Activated CD4-positive, alpha-beta memory T cell treated with anti-CD3 and anti-CD28 coated beads for 36 hours (primary cell): ENCODE results near the gene RCSD1. TPM values are rescaled to one million over a fixed set of nuclear protein-coding genes. Genes with fewer than 3 reads are reported as not detected.

Experiments
- CTCF ChIA-PET: fragments of 350-600 bp; sonication (Branson Sonifier 250); formaldehyde crosslinking; loops from one replicate; lab custom pipeline; 2021; ENCODE audit warnings: antibody characterized with exemption, inconsistent platforms; lab: Charles Lee
- POLR2A ChIA-PET: fragments of 350-600 bp; sonication (Branson Sonifier 250); formaldehyde crosslinking; loops from one replicate; lab custom pipeline; 2021; ENCODE audit warnings: antibody characterized with exemption; lab: Charles Lee
- DNase-seq: peaks from one replicate; pipeline ENCODE4 v3.0.0-alpha.2; 2020
- H3K27ac Mint-ChIP-seq: one replicate; pipeline ENCODE4 v1.8.0; 2021; ENCODE audit warnings: mixed read lengths
- H3K27me3 Mint-ChIP-seq: one replicate; pipeline ENCODE4 v1.8.0; 2021; ENCODE audit warnings: mixed read lengths
- H3K36me3 Mint-ChIP-seq: one replicate; pipeline ENCODE4 v1.8.0; 2021; ENCODE audit warnings: mixed read lengths
- H3K4me1 Mint-ChIP-seq: one replicate; pipeline ENCODE4 v1.8.0; 2021; ENCODE audit warnings: low read depth, mixed read lengths
- H3K4me3 Mint-ChIP-seq: one replicate; pipeline ENCODE4 v1.8.0; 2021; ENCODE audit warnings: mild to moderate bottlenecking, mixed read lengths
- H3K9me3 Mint-ChIP-seq: one replicate; pipeline ENCODE4 v1.8.0; 2021; ENCODE audit warnings: mixed read lengths
- intact Hi-C: fragments of 100-400 bp; cut with micrococcal nuclease; formaldehyde crosslinking; loops from one replicate; pipeline ENCODE4 v1.15.1; 2023
- total RNA-seq, 2 experiments: library from RNA; stranded (reverse); gene quantifications; one replicate each; pipeline ENCODE4 v1.2.3, GENCODE V29; 2021

Gene RCSD1
- total RNA-seq, 2 experiments from 2014 or later, result 61.7 to 65.8 TPM

DNA sequence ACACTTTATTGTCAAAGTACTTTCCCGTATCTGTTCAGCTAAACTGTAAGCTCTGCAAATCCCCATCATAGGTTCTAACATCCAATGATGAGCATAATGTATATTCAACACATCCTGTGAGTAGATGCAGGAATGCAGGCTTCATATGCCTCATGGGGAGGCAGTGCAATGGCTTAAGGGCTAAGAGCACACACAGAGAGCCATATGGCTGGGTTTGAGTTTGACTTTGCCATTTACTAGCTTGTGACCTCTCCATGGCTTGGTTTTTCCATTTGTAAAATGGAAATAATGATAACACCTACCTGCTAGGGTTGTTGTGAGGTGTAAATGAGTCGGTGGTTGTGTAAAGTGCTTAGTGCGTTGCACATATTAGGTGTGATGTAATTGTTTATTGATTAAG is 13.4 kb downstream of the RCSD1 start:
- Mint-ChIP-seq H3K27ac (peak overlapping the region; percentile 20), H3K4me3 (no peak overlapping the region), H3K27me3 (no peaks in the 10 kb centered on the region), H3K4me1 (peaks cover 75% of the 10 kb centered on the region), H3K9me3 (no peaks in the 10 kb centered on the region), H3K36me3 (peaks cover 22% of the 10 kb centered on the region)
- DNase-seq, result peak; percentile 8
- POLR2A ChIA-PET, result no interaction called here
- CTCF ChIA-PET, result interaction anchor here (0.9 to 2.6 kb wide), 2 partner anchors 19 to 43 kb away, joined by 3 to 10 read pairs; no protein-coding TSS in a partner anchor
- intact Hi-C loops, result no loop called here

DNA sequence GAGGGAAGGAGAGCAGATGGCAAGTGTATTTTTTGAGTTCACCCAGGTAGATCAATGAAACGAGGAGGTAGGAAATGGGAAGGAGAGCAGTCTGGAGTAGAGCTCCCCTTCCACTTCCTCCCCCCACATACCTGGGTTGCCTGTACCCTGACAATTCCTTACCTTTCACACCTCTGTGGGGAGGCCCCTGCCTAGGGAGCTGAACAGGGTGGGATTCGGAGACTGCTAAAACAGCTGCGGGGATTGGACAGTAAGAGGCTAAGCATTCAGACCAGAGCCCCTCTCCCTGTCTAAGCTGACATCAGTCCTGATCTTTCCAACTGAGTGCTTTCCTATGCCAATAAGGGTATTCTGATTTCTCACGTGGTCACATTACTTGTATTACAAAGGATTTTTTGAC is 14.5 kb downstream of the RCSD1 start:
- DNase-seq, result peak; percentile 6
- CTCF ChIA-PET, result interaction anchor here (2.6 kb wide), 1 partner anchor 44 kb away, joined by 10 read pairs; no protein-coding TSS in a partner anchor
- peaks cover 24% of the 10 kb centered on the region for H3K36me3 Mint-ChIP-seq
- peaks cover 81% of the 10 kb centered on the region for H3K4me1 Mint-ChIP-seq
- intact Hi-C loops, result no loop called here
- no peak overlapping the region for H3K4me3 Mint-ChIP-seq
- H3K27ac Mint-ChIP-seq, result peak overlapping the region; percentile 6
- POLR2A ChIA-PET, result no interaction called here
- H3K27me3 Mint-ChIP-seq, result no peaks in the 10 kb centered on the region
- no peaks in the 10 kb centered on the region for H3K9me3 Mint-ChIP-seq

DNA sequence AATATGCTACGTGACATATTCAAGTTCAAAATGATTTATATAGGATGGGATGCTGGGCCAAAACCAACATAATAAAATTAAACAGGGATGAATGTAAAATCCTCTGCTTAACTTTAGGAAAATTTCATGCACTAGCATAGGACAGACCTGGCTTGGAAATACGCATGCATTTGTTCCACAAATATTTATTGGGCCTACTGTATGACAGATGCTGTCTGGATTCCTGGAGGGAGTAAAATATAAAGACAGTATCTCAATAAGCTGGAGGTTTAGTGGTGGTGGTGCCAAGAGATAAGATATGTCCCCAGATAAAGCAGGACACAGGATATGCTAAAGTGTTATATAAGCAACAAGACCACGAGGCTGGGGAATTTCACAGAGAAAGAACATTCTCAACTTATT is 15.1 kb downstream of the RCSD1 start:
- CTCF ChIA-PET, result interaction anchor here (0.7 to 2.6 kb wide), 2 partner anchors 43 to 44 kb away, joined by 3 to 10 read pairs; no protein-coding TSS in a partner anchor
- no peaks in the 10 kb centered on the region for H3K27me3 Mint-ChIP-seq
- POLR2A ChIA-PET, result no interaction called here
- H3K36me3 Mint-ChIP-seq, result peaks cover 24% of the 10 kb centered on the region
- peak; percentile 2 for DNase-seq
- H3K9me3 Mint-ChIP-seq, result no peaks in the 10 kb centered on the region
- H3K27ac Mint-ChIP-seq, result peak overlapping the region; percentile 7
- peaks cover 82% of the 10 kb centered on the region for H3K4me1 Mint-ChIP-seq
- H3K4me3 Mint-ChIP-seq, result no peak overlapping the region
- intact Hi-C loops, result no loop called here

DNA sequence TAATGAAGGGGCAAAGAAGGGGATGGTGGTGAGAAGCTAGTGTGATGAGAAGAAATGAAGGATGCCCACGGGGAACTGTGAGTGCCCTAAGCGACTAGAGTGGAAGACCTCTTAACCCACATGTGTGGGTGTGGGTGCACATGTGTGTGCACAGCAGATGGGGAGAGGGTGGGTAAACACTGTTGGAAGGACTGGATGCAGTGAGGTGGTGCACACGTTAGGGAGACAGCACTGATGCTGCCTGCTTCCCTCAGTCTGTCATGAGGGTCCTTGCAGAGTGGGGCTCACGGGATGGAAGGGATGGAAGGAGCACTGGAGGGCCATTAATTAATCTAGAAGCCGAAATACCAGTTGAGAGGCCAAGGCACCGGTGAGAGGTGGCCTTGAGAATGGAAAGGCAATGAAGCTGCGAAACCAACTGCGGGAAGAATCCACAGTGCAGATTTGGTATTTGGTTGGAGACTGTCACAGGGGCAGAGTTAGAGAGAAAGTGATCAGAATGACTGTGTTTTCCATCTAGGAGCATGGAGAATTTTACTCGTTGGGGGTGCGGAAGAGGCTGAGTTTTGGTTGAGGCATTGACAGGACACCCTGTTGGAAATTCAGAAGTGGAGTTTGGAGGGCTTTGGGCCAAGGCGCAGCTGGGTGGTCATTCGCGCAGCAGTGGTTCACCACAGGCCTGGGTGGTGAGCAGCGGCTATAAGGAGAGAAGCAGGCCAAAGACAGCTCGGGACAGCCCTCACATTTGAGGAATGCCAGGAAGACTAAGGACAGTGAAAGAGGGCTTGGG is 15.8 kb downstream of the RCSD1 start:
- Mint-ChIP-seq H3K4me3 (no peak overlapping the region), H3K27ac (peak overlapping the region; percentile 11), H3K27me3 (no peaks in the 10 kb centered on the region), H3K36me3 (peaks cover 20% of the 10 kb centered on the region), H3K4me1 (peaks cover 82% of the 10 kb centered on the region), H3K9me3 (no peaks in the 10 kb centered on the region)
- peak; percentile 7 for DNase-seq
- ChIA-PET CTCF (interaction anchor here (0.7 to 2.6 kb wide), 2 partner anchors 42 to 45 kb away, joined by 3 to 10 read pairs; no protein-coding TSS in a partner anchor), POLR2A (interaction anchor here (0.7 to 1.5 kb wide), 3 partner anchors 9 to 290 kb away, joined by 3 to 4 read pairs (median 4); no protein-coding TSS in a partner anchor)
- intact Hi-C loops, result no loop called here

DNA sequence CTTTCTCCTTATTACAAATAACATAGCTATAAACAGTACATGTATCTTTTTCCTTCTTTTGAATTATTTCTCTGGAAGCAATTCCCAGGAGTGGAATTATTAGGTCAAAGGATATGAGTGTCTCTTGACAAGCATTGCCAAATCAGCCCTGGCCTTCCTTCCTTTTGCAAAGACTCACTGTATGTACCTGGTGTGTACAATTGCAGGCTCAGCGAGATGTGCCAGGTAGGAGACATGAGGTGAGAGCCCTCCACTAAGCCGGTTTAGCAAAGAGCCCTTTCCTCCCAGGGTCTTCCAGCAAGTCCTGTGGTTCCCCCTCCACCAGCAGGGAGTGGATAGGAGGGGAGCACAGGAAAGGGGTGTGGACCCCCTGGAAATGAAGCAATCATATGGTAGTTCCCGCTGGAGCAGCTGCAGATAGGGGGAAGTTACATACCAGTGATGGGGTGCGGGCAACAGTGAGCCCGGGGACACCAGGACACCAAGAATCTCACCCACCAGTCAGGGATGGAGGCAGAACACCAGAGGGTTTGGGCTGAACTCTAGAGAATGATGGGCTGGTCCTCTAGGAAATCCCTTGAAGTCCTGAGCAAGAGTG is 18.3 kb downstream of the RCSD1 start:
- intact Hi-C loops, result no loop called here
- Mint-ChIP-seq H3K4me3 (no peak overlapping the region), H3K27me3 (no peaks in the 10 kb centered on the region), H3K27ac (no peak overlapping the region), H3K36me3 (peaks cover 7% of the 10 kb centered on the region), H3K9me3 (no peaks in the 10 kb centered on the region), H3K4me1 (peaks cover 80% of the 10 kb centered on the region)
- ChIA-PET POLR2A (interaction anchor here (0.6 to 1.2 kb wide), 2 partner anchors 16 to 19 kb away, joined by 3 read pairs; no protein-coding TSS in a partner anchor), CTCF (interaction anchor here (0.7 to 2.0 kb wide), 3 partner anchors 13 to 84 kb away, joined by 3 to 4 read pairs (median 3); no protein-coding TSS in a partner anchor)
- peak; percentile 6 for DNase-seq

DNA sequence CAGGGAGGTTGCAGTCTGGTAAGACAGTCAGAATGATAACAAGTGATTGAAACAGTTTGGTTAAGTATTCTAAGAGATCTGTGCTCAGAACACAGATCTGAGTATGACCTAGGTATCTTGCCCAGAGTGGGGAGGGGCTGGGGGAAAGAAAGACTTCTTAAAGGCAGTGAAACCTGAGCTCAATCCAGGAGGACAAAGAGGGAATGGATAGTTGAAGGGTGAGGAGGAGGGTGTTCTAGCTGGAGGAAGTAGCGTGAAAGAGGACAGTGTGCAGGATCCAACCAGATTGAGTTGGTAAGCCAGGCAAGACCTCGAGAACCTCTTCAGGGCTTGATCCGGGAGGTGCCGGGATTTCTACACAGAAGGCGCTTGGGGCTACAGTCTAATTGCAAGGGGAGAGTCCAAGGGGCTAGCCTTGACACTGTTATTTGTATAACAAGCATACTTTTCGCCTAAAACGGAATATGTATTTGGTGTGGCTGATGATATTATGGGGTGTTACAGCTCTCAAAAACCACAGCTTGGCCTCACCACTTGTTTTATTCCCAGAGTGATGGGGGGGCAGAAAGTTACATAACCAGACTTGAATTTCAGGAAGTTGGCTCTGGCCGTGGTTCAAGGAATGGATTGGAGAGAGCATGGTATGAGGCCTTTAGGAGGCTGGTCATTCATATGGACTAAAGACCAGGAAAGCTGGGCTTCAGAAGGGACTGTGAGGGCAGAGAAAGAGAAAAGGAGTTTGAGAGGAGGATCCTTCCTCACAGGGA is 19.1 kb downstream of the RCSD1 start:
- POLR2A ChIA-PET, result interaction anchor here (1.1 to 1.3 kb wide), 3 partner anchors 15 to 32 kb away, joined by 3 read pairs; no protein-coding TSS in a partner anchor
- H3K27me3 Mint-ChIP-seq, result no peaks in the 10 kb centered on the region
- H3K36me3 Mint-ChIP-seq, result peaks cover 7% of the 10 kb centered on the region
- peak; percentile 22 for DNase-seq
- H3K4me3 Mint-ChIP-seq, result no peak overlapping the region
- H3K9me3 Mint-ChIP-seq, result no peaks in the 10 kb centered on the region
- CTCF ChIA-PET, result interaction anchor here (0.7 to 2.7 kb wide), 5 partner anchors 12 to 49 kb away, joined by 3 to 9 read pairs (median 4); no protein-coding TSS in a partner anchor
- peaks cover 80% of the 10 kb centered on the region for H3K4me1 Mint-ChIP-seq
- intact Hi-C loops, result no loop called here
- peak overlapping the region; percentile 80 for H3K27ac Mint-ChIP-seq

DNA sequence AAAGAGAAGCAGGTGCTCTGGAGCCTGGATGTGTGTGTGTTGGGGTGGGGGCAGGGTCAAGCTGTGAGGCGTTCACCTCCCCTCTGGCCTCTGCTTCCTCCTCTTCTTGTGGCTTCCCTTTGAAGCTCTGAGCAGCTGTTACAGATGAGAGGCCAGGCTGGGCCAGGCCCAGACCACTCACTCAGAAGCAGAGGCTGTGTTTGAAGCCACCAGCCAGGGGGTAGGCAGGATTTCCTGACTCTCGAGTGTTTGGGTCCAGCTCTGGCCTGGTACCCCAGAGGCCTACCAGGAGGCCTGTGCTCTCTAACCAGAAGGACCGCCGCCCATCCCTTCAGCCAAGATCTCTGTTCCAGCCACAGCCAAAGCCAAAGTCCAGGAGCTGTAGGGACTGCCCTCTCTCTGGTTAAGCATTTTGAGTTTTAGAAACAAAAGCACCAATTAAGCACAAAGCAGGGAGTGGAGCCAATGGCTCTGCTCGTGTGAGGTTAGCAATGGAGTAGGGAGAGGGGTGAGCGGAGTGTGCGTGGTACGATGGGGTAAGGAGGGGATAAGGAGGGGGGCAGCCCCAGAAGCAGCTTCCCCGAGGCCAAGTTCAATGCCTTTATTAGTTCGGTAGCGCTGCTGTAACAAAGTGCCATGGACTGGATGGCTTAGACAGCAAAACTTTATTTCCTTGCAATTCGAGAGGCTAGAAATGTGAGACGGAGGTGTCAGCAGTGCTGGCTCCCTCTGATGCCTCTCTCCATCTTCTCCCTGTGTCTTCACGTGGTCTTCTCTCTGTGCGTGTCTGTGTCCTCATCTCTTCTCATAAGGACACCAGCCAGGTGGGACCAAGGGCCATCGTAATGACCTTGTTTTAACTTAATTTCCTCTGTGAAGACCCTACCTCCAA is 20.5 kb downstream of the RCSD1 start:
- POLR2A ChIA-PET, result interaction anchor here (0.6 to 1.4 kb wide), 7 partner anchors 9 to 677 kb away, joined by 3 to 5 read pairs (median 3); no protein-coding TSS in a partner anchor
- H3K27ac Mint-ChIP-seq, result peak overlapping the region; percentile 80

DNA sequence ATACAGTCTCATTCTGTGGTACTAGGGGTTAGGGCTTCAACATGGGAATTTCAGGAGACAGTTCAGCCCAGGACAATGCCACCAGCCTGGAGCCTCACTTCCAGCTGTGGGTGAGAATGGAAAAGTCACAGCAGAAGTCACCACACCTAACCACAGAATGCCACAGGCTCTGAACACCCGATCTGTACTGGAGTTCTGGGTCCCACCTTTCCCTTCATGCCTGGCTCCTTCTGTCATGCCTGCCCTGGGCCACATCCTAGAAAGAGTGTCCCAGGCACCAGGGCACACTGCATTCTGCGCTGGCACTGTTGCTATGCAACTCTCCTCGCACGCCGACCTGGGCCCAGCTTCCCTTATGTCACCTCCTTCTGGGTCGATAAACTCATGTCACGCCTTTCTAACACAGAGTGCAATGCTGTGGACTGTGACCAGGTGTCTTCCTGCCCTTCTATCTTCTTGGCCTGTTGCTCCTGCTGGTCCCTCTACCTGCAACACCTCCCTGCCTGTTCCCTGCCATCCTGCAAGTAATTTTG is 21.2 kb downstream of the RCSD1 start:
- peak; percentile 23 for DNase-seq
- no peaks in the 10 kb centered on the region for H3K27me3 Mint-ChIP-seq
- no peak overlapping the region for H3K4me3 Mint-ChIP-seq
- H3K27ac Mint-ChIP-seq, result peak overlapping the region; percentile 80
- intact Hi-C loops, result loop anchor here (2.0 kb wide), 1 partner anchor 38 kb away; no protein-coding TSS in a partner anchor
- ChIA-PET POLR2A (interaction anchor here (1.2 to 1.4 kb wide), 2 partner anchors 9 to 15 kb away, joined by 3 read pairs; no protein-coding TSS in a partner anchor), CTCF (interaction anchor here (1.5 to 2.7 kb wide), 2 partner anchors 36 to 51 kb away, joined by 8 to 9 read pairs; no protein-coding TSS in a partner anchor)
- no peaks in the 10 kb centered on the region for H3K9me3 Mint-ChIP-seq
- peaks cover 7% of the 10 kb centered on the region for H3K36me3 Mint-ChIP-seq
- H3K4me1 Mint-ChIP-seq, result peaks cover 78% of the 10 kb centered on the region

More for the DNA sequence above, 20.5 kb downstream of the RCSD1 start:
- peak; percentile 36 for DNase-seq
- H3K27me3 Mint-ChIP-seq, result no peaks in the 10 kb centered on the region
- H3K4me3 Mint-ChIP-seq, result no peak overlapping the region
- intact Hi-C loops, result loop anchor here (2.0 kb wide), 1 partner anchor 38 kb away; no protein-coding TSS in a partner anchor
- H3K36me3 Mint-ChIP-seq, result peaks cover 7% of the 10 kb centered on the region
- H3K9me3 Mint-ChIP-seq, result no peaks in the 10 kb centered on the region
- H3K4me1 Mint-ChIP-seq, result peaks cover 81% of the 10 kb centered on the region
- CTCF ChIA-PET, result interaction anchor here (1.5 to 2.7 kb wide), 3 partner anchors 13 to 50 kb away, joined by 7 to 9 read pairs (median 8); no protein-coding TSS in a partner anchor

DNA sequence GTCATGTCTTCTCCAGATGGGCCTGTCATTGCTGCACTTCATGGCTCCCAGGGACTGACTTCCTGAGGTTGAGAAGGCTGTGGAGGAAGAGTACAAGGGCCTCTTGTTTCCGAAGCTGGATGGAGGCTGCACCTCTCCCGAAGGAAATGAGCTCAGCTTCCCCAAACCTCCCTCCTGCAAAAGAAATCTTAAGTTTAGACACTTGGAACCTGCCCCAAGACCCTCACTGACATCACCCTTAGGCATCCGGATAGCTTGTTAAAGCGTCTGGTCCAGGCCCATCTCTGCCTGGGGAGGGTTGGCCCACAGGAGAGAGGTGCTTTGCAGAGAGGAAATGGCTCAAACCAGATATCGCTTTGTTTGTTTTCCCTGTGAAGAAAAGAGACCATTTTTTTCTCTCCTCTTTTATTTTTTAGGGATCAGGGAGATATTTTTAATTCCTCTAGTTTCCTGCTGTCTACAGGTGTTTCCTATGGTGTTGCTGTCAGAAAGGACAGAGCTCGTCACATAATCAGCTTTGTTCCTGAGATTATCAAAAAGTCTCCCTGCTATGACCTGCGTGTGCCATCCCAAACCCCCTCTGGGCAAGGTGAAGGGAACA is 25.0 kb downstream of the RCSD1 start:
- Mint-ChIP-seq H3K9me3 (no peaks in the 10 kb centered on the region), H3K4me1 (peaks cover 87% of the 10 kb centered on the region), H3K4me3 (no peak overlapping the region), H3K27me3 (no peaks in the 10 kb centered on the region), H3K27ac (no peak overlapping the region), H3K36me3 (peaks cover 1% of the 10 kb centered on the region)
- CTCF ChIA-PET, result interaction anchor here (1.0 to 1.2 kb wide), 2 partner anchors 12 to 54 kb away, joined by 3 to 5 read pairs; no protein-coding TSS in a partner anchor
- intact Hi-C loops, result no loop called here
- POLR2A ChIA-PET, result interaction anchor here (1.2 kb wide), 1 partner anchor 14 kb away, joined by 3 read pairs; no protein-coding TSS in a partner anchor
- DNase-seq, result no peak

DNA sequence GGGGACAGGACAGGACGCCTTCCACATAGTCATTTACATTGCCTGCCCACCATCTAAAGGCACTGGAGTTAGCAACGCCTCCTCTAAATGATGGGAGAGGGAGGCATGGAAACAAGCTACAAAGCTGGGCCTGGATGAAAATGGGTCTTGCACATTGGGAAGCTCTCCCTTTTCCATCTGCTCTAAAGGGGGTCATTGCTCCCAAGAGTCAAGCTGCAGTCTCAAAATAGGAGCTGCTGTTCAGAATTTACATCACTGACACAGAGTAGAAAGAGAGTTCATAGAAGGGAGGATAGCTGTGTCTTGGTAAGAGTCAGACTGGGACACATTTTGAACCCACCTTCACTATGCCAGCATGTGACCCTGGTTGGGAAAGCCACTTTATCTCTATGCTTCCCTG is 26.6 kb downstream of the RCSD1 start:
- peak overlapping the region; percentile 14 for H3K27ac Mint-ChIP-seq
- no peak for DNase-seq
- intact Hi-C loops, result no loop called here
- ChIA-PET CTCF (interaction anchor here (0.8 to 1.4 kb wide), 2 partner anchors 19 to 31 kb away, joined by 3 to 4 read pairs; no protein-coding TSS in a partner anchor), POLR2A (interaction anchor here (0.7 to 1.3 kb wide), 3 partner anchors 11 to 58 kb away, joined by 3 to 4 read pairs (median 4); no protein-coding TSS in a partner anchor)
- no peak overlapping the region for H3K4me3 Mint-ChIP-seq
- no peaks in the 10 kb centered on the region for H3K9me3 Mint-ChIP-seq
- H3K4me1 Mint-ChIP-seq, result peaks cover 84% of the 10 kb centered on the region
- no peaks in the 10 kb centered on the region for H3K36me3 Mint-ChIP-seq
- no peaks in the 10 kb centered on the region for H3K27me3 Mint-ChIP-seq
